ENCODE measurements around the gene EPS8L3.

EPS8L3 gene

DNA sequence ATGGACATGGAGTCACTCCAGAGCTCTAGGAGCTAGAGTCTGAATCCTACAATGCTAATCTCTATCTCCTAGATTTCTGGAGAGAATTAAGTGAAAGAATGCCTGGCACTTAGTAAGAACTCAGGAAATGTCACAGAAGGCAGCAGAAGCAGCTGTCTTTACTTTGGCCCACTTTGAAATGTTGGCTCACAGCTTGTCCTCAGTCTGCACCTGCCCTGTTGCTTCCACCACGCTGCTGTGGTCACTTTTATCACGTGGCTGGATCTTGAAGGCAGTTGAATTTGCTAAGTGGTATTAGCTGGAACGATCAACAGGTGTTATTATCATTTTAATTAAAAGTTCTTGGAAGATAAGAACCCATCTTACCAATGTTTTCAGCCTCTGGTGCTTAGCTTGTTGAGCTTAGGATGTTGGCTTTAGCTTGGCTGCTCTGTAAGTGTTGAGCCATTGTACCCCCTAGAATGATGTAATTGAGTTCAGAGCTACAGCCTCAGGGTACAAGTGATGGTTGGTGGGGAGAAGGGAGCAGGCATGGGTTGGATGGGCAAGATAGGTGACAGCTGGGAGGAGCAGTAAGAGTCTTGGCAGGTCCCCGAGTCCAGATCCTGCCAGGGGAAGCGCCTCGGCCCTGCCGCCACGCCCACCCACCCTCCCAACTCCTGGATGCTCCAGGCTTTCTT lies 41.9 kb upstream of the EPS8L3 start:
- Histone ChIP-seq H3K36me3 (ENCODE audit: low read length) (no peaks in the 10 kb centered on the region), H3K27ac (ENCODE audit: low read depth, low read length) (no peak overlapping the region), H3K79me2 (ENCODE audit: insufficient read depth, low read length) (no peaks in the 10 kb centered on the region), H3K9me3 (ENCODE audit: insufficient read depth, low read length) (no peaks in the 10 kb centered on the region), H3K4me2 (ENCODE audit: low read depth, low read length, poor library complexity, severe bottlenecking) (no peak overlapping the region), H3K9me2 (replicated peaks; ENCODE audit: insufficient read depth, low read length) (no peaks in the 10 kb centered on the region), H3K9ac (ENCODE audit: low read length) (no peak overlapping the region), H3F3A (ENCODE audit: insufficient read depth) (no peaks in the 10 kb centered on the region), H3K27me3 (ENCODE audit: low read length) (no peaks in the 10 kb centered on the region), H2AFZ (ENCODE audit: low read depth, low read length, severe bottlenecking) (no peak overlapping the region), H3K4me3 (ENCODE audit: insufficient read depth, low read length, poor library complexity, severe bottlenecking) (no peak overlapping the region), H4K20me1 (ENCODE audit: low read depth, low read length) (no peaks in the 10 kb centered on the region)
- no peak for TF ChIP-seq EZH2phosphoT487 (conservative IDR thresholded peaks at IDR 0.05; ENCODE audit: low read length)
- TF ChIP-seq CTCF (IDR thresholded peaks at IDR 0.05; ENCODE audit: insufficient read depth, low read length, poor library complexity, severe bottlenecking): no peak

DNA sequence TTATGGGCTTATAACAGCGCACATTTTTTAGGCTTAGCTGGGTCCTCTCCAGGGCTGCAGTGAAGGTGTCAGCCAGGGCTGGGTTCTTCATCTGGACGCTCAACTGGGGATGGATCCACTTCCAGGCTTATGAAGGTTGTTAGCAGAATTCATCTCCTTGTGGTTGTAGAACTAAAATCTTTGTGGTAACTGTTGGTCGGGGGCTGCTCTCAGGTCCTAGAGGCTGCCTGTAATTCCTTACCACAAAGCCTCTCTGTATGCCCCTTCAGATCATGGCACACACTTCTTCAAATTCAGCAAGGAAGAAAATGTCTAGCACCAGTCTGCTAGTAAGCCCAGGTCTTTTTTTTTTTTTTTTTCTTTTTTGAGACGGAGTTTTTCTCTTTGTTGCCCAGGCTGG lies 40.9 kb upstream of the EPS8L3 start:
- no peak overlapping the region for H3K27ac ChIP-seq (ENCODE audit: low read depth, low read length)
- H3K36me3 ChIP-seq (ENCODE audit: low read length): no peaks in the 10 kb centered on the region
- no peaks in the 10 kb centered on the region for H3F3A ChIP-seq (ENCODE audit: insufficient read depth)
- H2AFZ ChIP-seq (ENCODE audit: low read depth, low read length, severe bottlenecking): no peak overlapping the region
- H3K9me2 ChIP-seq (replicated peaks; ENCODE audit: insufficient read depth, low read length): no peaks in the 10 kb centered on the region
- H3K4me3 ChIP-seq (ENCODE audit: insufficient read depth, low read length, poor library complexity, severe bottlenecking): no peak overlapping the region
- H3K27me3 ChIP-seq (ENCODE audit: low read length): no peaks in the 10 kb centered on the region
- no peak overlapping the region for H3K4me2 ChIP-seq (ENCODE audit: low read depth, low read length, poor library complexity, severe bottlenecking)
- no peak overlapping the region for H3K9ac ChIP-seq (ENCODE audit: low read length)
- TF ChIP-seq CTCF (IDR thresholded peaks at IDR 0.05; ENCODE audit: insufficient read depth, low read length, poor library complexity, severe bottlenecking): no peak
- TF ChIP-seq EZH2phosphoT487 (conservative IDR thresholded peaks at IDR 0.05; ENCODE audit: low read length): no peak
- H4K20me1 ChIP-seq (ENCODE audit: low read depth, low read length): no peaks in the 10 kb centered on the region
- no peaks in the 10 kb centered on the region for H3K79me2 ChIP-seq (ENCODE audit: insufficient read depth, low read length)
- H3K9me3 ChIP-seq (ENCODE audit: insufficient read depth, low read length): no peaks in the 10 kb centered on the region

- Histone ChIP-seq H3F3A (ENCODE audit: insufficient read depth) (no peaks in the 10 kb centered on the region), H3K9ac (ENCODE audit: low read length) (no peak overlapping the region)
Measured at GRCh38 chr1:109803901-109804331, 40.2 kb upstream of the EPS8L3 start.

More at GRCh38 chr1:109803901-109804331, 40.2 kb upstream of the EPS8L3 start:
- H3K36me3 ChIP-seq (ENCODE audit: low read length): no peaks in the 10 kb centered on the region
- no peak overlapping the region for H3K4me3 ChIP-seq (ENCODE audit: insufficient read depth, low read length, poor library complexity, severe bottlenecking)
- H3K9me3 ChIP-seq (ENCODE audit: insufficient read depth, low read length): no peaks in the 10 kb centered on the region
- H4K20me1 ChIP-seq (ENCODE audit: low read depth, low read length): no peaks in the 10 kb centered on the region
- no peak overlapping the region for H3K4me2 ChIP-seq (ENCODE audit: low read depth, low read length, poor library complexity, severe bottlenecking)
- no peak overlapping the region for H2AFZ ChIP-seq (ENCODE audit: low read depth, low read length, severe bottlenecking)
- no peak overlapping the region for H3K27ac ChIP-seq (ENCODE audit: low read depth, low read length)
- no peaks in the 10 kb centered on the region for H3K79me2 ChIP-seq (ENCODE audit: insufficient read depth, low read length)
- no peak for TF ChIP-seq EZH2phosphoT487 (conservative IDR thresholded peaks at IDR 0.05; ENCODE audit: low read length)
- no peak for TF ChIP-seq CTCF (IDR thresholded peaks at IDR 0.05; ENCODE audit: insufficient read depth, low read length, poor library complexity, severe bottlenecking)
- H3K9me2 ChIP-seq (replicated peaks; ENCODE audit: insufficient read depth, low read length): no peaks in the 10 kb centered on the region
- no peaks in the 10 kb centered on the region for H3K27me3 ChIP-seq (ENCODE audit: low read length)

All from SU-DHL-6 (cell line).